Measurements from ENCODE around the gene PCGF3. TPM values are rescaled to one million over a fixed set of nuclear protein-coding genes. Genes with fewer than 3 reads are reported as not detected.

Gene PCGF3
- total RNA-seq, 1 donor: 40.6 TPM

GRCh38 chr4:707929-708630 lies 2.4 kb downstream of the PCGF3 start:
- TF ChIP-seq CTCF (IDR thresholded peaks at IDR 0.05; ENCODE audit: insufficient read depth, low read depth, low read length): no peak
- no peak for DNase-seq (ENCODE audit: low read depth)
- peak overlapping the region; percentile 21 for H3K4me3 ChIP-seq (ENCODE audit: low read depth, low read length)

- peak overlapping the region; percentile 6 for H3K4me3 ChIP-seq (ENCODE audit: low read depth, low read length)
- no peak for DNase-seq (ENCODE audit: low read depth)
- no peak for TF ChIP-seq CTCF (IDR thresholded peaks at IDR 0.05; ENCODE audit: insufficient read depth, low read depth, low read length)
Observed at GRCh38 chr4:708631-708933, 3.0 kb downstream of the PCGF3 start.

- TF ChIP-seq CTCF (IDR thresholded peaks at IDR 0.05; ENCODE audit: insufficient read depth, low read depth, low read length): no peak
- DNase-seq (ENCODE audit: low read depth): no peak
- H3K4me3 ChIP-seq (ENCODE audit: low read depth, low read length): no peak overlapping the region
Observed at GRCh38 chr4:709348-709747, 3.7 kb downstream of the PCGF3 start.

- H3K4me3 ChIP-seq (ENCODE audit: low read depth, low read length): no peak overlapping the region
- DNase-seq (ENCODE audit: low read depth): no peak
- no peak for TF ChIP-seq CTCF (IDR thresholded peaks at IDR 0.05; ENCODE audit: insufficient read depth, low read depth, low read length)
Observed at GRCh38 chr4:710116-710515, 4.5 kb downstream of the PCGF3 start.

GRCh38 chr4:710916-711315 lies 5.3 kb downstream of the PCGF3 start:
- no peak for TF ChIP-seq CTCF (IDR thresholded peaks at IDR 0.05; ENCODE audit: insufficient read depth, low read depth, low read length)
- H3K4me3 ChIP-seq (ENCODE audit: low read depth, low read length): no peak overlapping the region
- no peak for DNase-seq (ENCODE audit: low read depth)

- H3K4me3 ChIP-seq (ENCODE audit: low read depth, low read length): no peak overlapping the region
- no peak for TF ChIP-seq CTCF (IDR thresholded peaks at IDR 0.05; ENCODE audit: insufficient read depth, low read depth, low read length)
- DNase-seq (ENCODE audit: low read depth): no peak
Observed at GRCh38 chr4:712093-712492, 6.5 kb downstream of the PCGF3 start.

Data from fibroblast of villous mesenchyme (primary cell).